Gastrocnemius medialis (tissue), 4 donors: ENCODE measurements around the gene GRIK4.

Experiments
- POLR2A ChIP-seq, 2 donors: fragments of 450-650 bp; IDR thresholded peaks; one replicate each; pipeline ENCODE4 v1.6.1; 2017; ENCODE audit warnings: antibody characterized with exemption in 2 of 2, mild to moderate bottlenecking in 2 of 2, moderate library complexity in 2 of 2
- TF ChIP-seq, protein P1 (sequence below), 5 experiments: fragments of 450-650 bp in 3 of 5; fragments of 200-600 bp in 2 of 5; sonication (generic) in 2 of 5; IDR thresholded peaks in 4 of 5; conservative IDR thresholded peaks in 1 of 5; 1 replicate in 4 of 5; 2 replicates in 1 of 5; pipeline ENCODE4 v1.5.1; 2016 to 2019; ENCODE audit warnings: antibody characterized with exemption in 5 of 5, mild to moderate bottlenecking in 3 of 5, moderate library complexity in 3 of 5

DNA sequence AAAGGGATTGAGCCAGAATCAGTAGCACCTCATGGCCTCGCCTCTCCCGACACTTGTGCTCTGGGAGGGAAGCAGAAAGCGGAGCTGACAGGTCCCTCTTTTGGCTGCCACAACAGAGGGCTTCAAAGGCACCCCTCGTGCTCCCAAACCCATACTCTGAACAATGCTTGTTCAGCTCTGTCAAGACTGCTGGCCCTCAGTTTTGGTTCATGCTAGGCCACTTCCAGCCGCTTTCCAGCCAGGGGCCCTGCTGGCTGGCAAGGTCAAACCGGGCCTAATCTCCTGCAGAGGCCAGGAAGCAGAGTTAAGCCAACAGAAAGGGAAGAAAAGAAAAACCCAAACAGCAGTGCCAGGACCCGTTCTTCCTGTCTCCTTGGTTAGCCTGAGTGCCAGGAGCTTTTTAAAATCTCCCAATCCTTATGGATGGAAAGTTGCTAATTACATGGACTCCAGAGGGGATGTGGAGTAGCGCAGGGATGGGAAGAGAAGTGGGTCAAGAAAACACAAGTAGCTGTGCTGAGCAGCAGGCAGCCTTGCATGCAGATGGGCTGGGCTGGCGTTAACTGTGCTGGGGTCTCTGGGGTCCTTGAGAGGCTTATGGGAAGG lies 150.6 kb downstream of the GRIK4 start:
- TF ChIP-seq, protein P1, sequence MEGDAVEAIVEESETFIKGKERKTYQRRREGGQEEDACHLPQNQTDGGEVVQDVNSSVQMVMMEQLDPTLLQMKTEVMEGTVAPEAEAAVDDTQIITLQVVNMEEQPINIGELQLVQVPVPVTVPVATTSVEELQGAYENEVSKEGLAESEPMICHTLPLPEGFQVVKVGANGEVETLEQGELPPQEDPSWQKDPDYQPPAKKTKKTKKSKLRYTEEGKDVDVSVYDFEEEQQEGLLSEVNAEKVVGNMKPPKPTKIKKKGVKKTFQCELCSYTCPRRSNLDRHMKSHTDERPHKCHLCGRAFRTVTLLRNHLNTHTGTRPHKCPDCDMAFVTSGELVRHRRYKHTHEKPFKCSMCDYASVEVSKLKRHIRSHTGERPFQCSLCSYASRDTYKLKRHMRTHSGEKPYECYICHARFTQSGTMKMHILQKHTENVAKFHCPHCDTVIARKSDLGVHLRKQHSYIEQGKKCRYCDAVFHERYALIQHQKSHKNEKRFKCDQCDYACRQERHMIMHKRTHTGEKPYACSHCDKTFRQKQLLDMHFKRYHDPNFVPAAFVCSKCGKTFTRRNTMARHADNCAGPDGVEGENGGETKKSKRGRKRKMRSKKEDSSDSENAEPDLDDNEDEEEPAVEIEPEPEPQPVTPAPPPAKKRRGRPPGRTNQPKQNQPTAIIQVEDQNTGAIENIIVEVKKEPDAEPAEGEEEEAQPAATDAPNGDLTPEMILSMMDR (IDR thresholded peaks at IDR 0.05 in 4 of 5, conservative IDR thresholded peaks at IDR 0.05 in 1 of 5) = no peak
- TF ChIP-seq POLR2A (IDR thresholded peaks at IDR 0.05) = no peak
